ENCODE measurements around the gene SNCB.
A peak's percentile ranks its signal among the peaks of the same experiment; 100 is the strongest.

SNCB gene

GRCh38 chr5:176648474-176649194 is 18.3 kb upstream of the SNCB start:
- no peak for DNase-seq (ENCODE audit: low read depth, low spot score)
- H3K4me3 ChIP-seq, result peak overlapping the region; percentile 90; the same call in 1 of the 2 replicates
- H3K27ac ChIP-seq, result no peak overlapping the region
- H3K9me3 ChIP-seq (ENCODE audit: low read depth, low read length), result no peaks in the 10 kb centered on the region
- no peak overlapping the region for H3K9ac ChIP-seq (ENCODE audit: insufficient read length)
- no peaks in the 10 kb centered on the region for H3K36me3 ChIP-seq (ENCODE audit: insufficient read depth, low read length)
- TF ChIP-seq FOXP2 (optimal IDR thresholded peaks at IDR 0.05; ENCODE audit: control extremely low read depth, extremely low read length, insufficient read depth) (no peak), POLR2AphosphoS5 (IDR thresholded peaks at IDR 0.05; ENCODE audit: borderline replicate concordance, low read depth, low read length) (no peak), EZH2 (IDR thresholded peaks at IDR 0.05) (no peak)

- Histone ChIP-seq H3K9ac (ENCODE audit: insufficient read length) (peak overlapping the region; percentile 62), H3K9me3 (ENCODE audit: low read depth, low read length) (no peaks in the 10 kb centered on the region), H3K4me3 (peak overlapping the region; percentile 90), H3K27ac (no peak overlapping the region), H3K36me3 (ENCODE audit: insufficient read depth, low read length) (no peaks in the 10 kb centered on the region)
- TF ChIP-seq POLR2AphosphoS5 (IDR thresholded peaks at IDR 0.05; ENCODE audit: borderline replicate concordance, low read depth, low read length) (no peak), EZH2 (IDR thresholded peaks at IDR 0.05) (no peak), FOXP2 (optimal IDR thresholded peaks at IDR 0.05; ENCODE audit: control extremely low read depth, extremely low read length, insufficient read depth) (no peak)
- DNase-seq (ENCODE audit: low read depth, low spot score), result no peak
Observed at GRCh38 chr5:176647843-176648473, 17.6 kb upstream of the SNCB start.

- H3K4me3 ChIP-seq, result peak within 1 kb of the TSS; percentile 90
- H3K9me3 ChIP-seq (ENCODE audit: low read depth, low read length), result no peaks in the 10 kb centered on the region
- no peak within 1 kb of the TSS for H3K27ac ChIP-seq
- H3K36me3 ChIP-seq (ENCODE audit: insufficient read depth, low read length), result no peaks in the 10 kb centered on the region
- peak; percentile 68 for DNase-seq (ENCODE audit: low read depth, low spot score)
- peak within 1 kb of the TSS; percentile 62 for H3K9ac ChIP-seq (ENCODE audit: insufficient read length)
- TF ChIP-seq POLR2AphosphoS5 (IDR thresholded peaks at IDR 0.05; ENCODE audit: borderline replicate concordance, low read depth, low read length) (peak; percentile 92), FOXP2 (optimal IDR thresholded peaks at IDR 0.05; ENCODE audit: control extremely low read depth, extremely low read length, insufficient read depth) (no peak)
Observed at GRCh38 chr5:176647030-176647842, 16.9 kb upstream of the SNCB start, which contains the start of gene TSPAN17. TSPAN17 (plus strand) TSS chr5:176647484; CDS start chr5:176647616, 132 bp downstream.

- Histone ChIP-seq H3K9me3 (ENCODE audit: low read depth, low read length) (no peaks in the 10 kb centered on the region), H3K27ac (no peak overlapping the region), H3K9ac (ENCODE audit: insufficient read length) (peak overlapping the region; percentile 42), H3K36me3 (ENCODE audit: insufficient read depth, low read length) (no peaks in the 10 kb centered on the region), H3K4me3 (peak overlapping the region; percentile 90)
- TF ChIP-seq POLR2AphosphoS5 (IDR thresholded peaks at IDR 0.05; ENCODE audit: borderline replicate concordance, low read depth, low read length) (no peak), FOXP2 (optimal IDR thresholded peaks at IDR 0.05; ENCODE audit: control extremely low read depth, extremely low read length, insufficient read depth) (no peak), EZH2 (IDR thresholded peaks at IDR 0.05) (no peak)
- no peak for DNase-seq (ENCODE audit: low read depth, low spot score)
Observed at GRCh38 chr5:176646707-176647029, 16.3 kb upstream of the SNCB start.

- TF ChIP-seq EZH2 (IDR thresholded peaks at IDR 0.05), result no peak
- TF ChIP-seq FOXP2 (optimal IDR thresholded peaks at IDR 0.05; ENCODE audit: control extremely low read depth, extremely low read length, insufficient read depth), result no peak
- no peak for TF ChIP-seq POLR2AphosphoS5 (IDR thresholded peaks at IDR 0.05; ENCODE audit: borderline replicate concordance, low read depth, low read length)
- no peak for DNase-seq (ENCODE audit: low read depth, low spot score)
- peak overlapping the region; percentile 90 for H3K4me3 ChIP-seq
- H3K36me3 ChIP-seq (ENCODE audit: insufficient read depth, low read length), result no peaks in the 10 kb centered on the region
- H3K27ac ChIP-seq, result no peak overlapping the region
- no peak overlapping the region for H3K9ac ChIP-seq (ENCODE audit: insufficient read length)
- H3K9me3 ChIP-seq (ENCODE audit: low read depth, low read length), result no peaks in the 10 kb centered on the region
Observed at GRCh38 chr5:176646049-176646706, 15.8 kb upstream of the SNCB start.

GRCh38 chr5:176644878-176645670 is 14.7 kb upstream of the SNCB start:
- no peak overlapping the region for H3K9ac ChIP-seq (ENCODE audit: insufficient read length)
- H3K36me3 ChIP-seq (ENCODE audit: insufficient read depth, low read length), result no peaks in the 10 kb centered on the region
- H3K9me3 ChIP-seq (ENCODE audit: low read depth, low read length), result no peaks in the 10 kb centered on the region
- DNase-seq (ENCODE audit: low read depth, low spot score), result no peak
- TF ChIP-seq POLR2AphosphoS5 (IDR thresholded peaks at IDR 0.05; ENCODE audit: borderline replicate concordance, low read depth, low read length) (no peak), EZH2 (IDR thresholded peaks at IDR 0.05) (no peak), FOXP2 (optimal IDR thresholded peaks at IDR 0.05; ENCODE audit: control extremely low read depth, extremely low read length, insufficient read depth) (no peak)
- H3K27ac ChIP-seq, result no peak overlapping the region
- no peak overlapping the region for H3K4me3 ChIP-seq

GRCh38 chr5:176644294-176644693 is 14.0 kb upstream of the SNCB start:
- no peak overlapping the region for H3K9ac ChIP-seq (ENCODE audit: insufficient read length)
- no peak overlapping the region for H3K4me3 ChIP-seq
- TF ChIP-seq POLR2AphosphoS5 (IDR thresholded peaks at IDR 0.05; ENCODE audit: borderline replicate concordance, low read depth, low read length), result no peak
- TF ChIP-seq EZH2 (IDR thresholded peaks at IDR 0.05), result no peak
- TF ChIP-seq FOXP2 (optimal IDR thresholded peaks at IDR 0.05; ENCODE audit: control extremely low read depth, extremely low read length, insufficient read depth), result no peak
- H3K9me3 ChIP-seq (ENCODE audit: low read depth, low read length), result no peaks in the 10 kb centered on the region
- H3K27ac ChIP-seq, result no peak overlapping the region
- no peak for DNase-seq (ENCODE audit: low read depth, low spot score)
- no peaks in the 10 kb centered on the region for H3K36me3 ChIP-seq (ENCODE audit: insufficient read depth, low read length)

Data from SK-N-MC (cell line).